HG02938 (cell line): ENCODE measurements around the gene CACNA2D3.

Source experiments
- ATAC-seq: cut with Tn5 transposase; IDR thresholded peaks from one replicate; pipeline ENCODE4 v1.9.1; 2021; ENCODE audit warnings: mild to moderate bottlenecking, moderate library complexity; ENCODE audit not compliant: unreplicated experiment

Gene CACNA2D3

DNA sequence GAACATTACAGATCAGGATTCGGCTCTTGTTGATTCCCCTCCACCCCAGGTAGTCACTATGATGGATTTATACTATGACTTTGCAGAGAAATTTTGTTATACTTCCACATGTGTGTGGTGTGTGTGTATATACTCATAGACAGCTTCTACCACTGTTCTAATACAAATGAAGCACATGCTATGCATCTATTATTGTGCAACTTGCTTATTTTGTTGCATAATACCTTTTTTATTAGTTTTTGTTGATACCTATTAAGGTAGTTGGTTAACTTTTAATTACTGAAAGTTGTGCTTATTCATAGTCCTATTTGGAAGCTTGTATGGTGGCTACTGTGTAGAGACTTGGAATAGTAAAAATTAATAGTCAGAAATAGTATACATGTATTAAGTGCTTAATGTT, 140.6 kb downstream of the CACNA2D3 start:
- no peak for ATAC-seq

DNA sequence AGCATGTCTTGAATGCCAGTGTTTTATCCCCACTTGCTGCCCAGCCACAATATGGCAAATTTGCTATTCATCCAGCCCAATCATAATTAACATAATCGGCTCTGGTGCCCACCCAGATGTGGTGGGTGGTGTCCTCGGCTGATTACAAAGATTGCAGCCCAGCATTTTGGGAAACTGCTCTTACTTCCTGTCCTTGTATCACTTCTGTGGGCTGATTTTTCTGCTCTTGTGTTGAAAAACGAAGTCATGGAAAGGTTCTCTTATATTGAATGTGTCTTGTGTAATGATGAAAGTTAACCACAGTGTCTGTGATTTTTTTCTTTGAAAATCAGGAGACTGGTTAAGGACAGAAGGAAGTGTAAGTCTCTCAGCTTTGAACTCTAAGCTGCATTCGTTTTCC, 141.7 kb downstream of the CACNA2D3 start:
- no peak for ATAC-seq

DNA sequence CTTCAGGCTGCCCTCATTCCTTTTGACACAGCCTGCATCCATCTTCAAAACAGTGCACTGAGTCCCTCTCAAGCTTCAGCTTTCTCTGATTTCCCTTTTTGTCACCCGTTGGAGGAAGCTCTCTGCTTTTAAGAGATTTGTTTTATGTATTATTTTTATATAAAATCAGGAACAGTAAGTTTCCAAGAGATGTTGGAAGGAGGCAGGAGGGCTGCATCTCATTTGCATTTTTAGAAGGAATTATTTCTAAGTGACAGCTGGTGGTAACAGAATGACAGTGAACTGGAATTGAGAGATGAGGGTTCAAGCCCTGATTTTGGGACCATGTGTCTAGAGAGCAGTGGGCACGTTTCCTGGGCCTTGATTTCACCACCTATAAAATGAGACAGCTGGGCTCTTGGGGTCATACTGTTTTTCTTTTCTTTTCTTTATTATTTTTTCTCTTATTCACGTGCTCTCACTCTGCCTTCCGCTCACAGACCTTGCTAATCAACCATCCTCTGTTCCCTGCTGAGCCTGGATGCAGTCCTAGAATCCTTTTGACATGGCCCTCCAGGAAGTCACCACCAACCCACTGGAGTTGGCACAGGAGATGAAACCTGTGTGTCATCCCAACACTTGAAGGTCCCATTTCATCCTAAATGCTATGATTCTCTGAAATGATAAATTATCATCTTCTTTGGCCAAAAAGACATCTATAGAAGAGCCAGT, 148.6 kb downstream of the CACNA2D3 start:
- no peak for ATAC-seq

DNA sequence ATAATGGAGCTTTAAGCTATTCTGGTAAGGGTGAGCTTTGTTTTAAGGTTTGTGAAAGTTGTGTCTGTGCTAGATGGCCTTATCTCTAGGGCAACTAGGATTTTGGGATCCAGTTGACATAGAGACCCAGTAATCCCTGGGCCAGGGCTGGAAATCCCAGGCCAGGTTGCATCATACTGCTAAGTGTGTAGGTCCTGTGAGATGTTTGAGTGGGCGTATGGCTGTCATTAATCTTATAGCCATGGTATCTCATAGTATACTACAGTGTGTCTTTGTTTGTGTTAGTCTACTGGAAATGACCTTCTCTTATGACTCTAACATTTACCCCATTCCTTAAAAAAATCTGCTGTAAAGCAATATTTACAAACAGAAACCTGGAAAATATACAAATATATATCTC, 151.4 kb downstream of the CACNA2D3 start:
- no peak for ATAC-seq

DNA sequence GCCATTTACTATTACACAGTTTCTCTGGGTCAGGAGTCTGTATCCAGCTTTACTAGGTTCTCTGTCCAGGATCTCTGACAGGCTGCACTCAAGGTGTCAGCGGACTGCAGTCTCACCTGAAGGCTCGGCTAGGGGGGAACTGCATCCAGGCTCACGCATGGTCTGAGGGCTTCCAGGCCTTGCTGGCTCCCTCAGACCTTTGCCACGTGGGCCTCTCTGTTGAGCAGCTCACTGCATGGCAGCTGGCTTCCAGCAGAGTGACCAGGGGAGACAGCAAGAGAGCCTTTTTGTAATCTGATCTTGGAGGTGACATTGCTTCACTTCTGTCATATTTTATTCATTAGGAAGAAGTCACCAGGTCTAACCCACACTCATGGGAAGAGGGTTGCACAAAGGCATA, 152.3 kb downstream of the CACNA2D3 start:
- no peak for ATAC-seq

DNA sequence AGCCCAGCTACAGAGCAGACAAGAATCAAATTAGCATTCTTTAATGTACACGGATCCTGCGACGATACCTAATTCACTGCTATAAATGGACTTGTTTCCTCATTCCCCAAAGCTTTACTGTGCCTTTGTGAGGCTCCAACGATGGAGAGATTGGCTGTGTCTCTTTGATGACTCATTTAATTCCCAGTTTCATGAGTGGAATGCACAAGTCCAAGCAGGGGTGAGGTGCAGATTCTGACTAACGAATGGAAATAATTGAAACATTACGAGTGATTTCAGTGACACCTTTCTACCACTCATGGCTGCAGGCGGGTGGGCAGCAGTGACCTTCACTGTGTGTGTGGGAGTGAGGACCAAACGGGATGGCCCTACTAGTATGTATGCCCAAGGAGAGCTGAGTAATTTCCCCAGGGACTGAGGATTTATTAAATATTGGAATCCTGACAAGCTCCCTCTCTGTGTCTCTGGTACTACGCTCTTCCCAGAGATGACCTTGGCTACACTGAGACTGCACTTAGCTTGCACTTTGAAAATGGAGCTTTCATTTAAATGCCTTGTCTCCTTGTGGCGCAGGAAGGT, 156.7 kb downstream of the CACNA2D3 start:
- ATAC-seq: no peak

DNA sequence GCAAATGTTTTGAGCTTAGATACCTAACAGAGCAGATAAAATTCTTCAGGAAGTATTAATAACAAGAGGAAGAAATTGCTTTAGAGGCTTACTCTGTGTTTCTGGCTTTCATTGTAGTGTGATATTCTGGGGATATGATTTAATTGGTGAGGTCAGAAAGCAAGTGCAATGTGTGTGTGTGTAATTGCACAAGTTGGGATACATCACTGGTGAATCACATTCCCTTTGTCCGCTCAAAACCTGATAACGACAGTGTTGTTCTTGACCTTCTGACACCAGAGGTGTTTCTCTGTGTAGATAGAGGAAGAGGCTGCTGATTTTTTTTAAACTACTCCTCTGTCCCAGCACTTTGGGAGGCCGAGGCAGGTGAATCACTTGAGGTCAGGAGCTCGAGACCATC, 161.1 kb downstream of the CACNA2D3 start:
- no peak for ATAC-seq

DNA sequence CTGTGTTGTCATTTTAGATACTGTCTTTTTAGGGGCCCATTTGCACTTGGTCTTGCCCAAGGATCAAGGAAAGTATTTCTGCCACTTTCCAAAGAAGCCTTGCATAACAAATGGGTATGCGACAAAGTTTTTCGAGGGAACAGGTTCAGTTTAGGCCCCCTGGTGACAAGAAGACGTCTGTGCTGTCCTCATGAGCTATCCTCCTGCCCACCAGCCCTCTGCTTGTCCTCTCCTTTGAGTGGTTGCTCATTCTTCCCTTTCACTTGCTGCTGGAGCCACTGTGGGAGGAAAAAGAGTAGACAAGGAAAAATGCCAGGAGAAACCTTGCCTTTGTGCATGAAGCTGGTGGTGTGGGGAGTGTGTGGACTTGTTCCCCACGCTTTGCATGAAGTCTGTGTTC, 171.9 kb downstream of the CACNA2D3 start:
- ATAC-seq: no peak

DNA sequence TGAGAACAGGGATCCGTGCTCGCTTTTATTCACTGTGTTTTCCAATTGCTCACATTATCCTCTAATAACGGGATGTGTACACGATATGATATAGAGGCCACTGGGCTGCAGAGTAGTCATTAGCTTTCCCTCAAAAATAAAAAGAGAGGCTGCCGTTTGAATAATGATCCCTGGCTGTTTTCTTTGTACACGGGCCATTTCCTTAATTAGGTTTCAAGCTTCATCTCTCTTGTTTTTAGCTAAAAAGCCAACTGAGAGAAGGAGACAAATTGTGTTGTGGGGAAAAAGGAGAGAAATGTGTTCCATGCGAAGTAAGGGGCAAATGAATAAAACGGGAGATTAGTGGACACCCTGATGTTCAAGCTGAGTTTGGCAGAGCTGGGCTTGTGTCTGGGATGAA, 174.2 kb downstream of the CACNA2D3 start:
- ATAC-seq: no peak

DNA sequence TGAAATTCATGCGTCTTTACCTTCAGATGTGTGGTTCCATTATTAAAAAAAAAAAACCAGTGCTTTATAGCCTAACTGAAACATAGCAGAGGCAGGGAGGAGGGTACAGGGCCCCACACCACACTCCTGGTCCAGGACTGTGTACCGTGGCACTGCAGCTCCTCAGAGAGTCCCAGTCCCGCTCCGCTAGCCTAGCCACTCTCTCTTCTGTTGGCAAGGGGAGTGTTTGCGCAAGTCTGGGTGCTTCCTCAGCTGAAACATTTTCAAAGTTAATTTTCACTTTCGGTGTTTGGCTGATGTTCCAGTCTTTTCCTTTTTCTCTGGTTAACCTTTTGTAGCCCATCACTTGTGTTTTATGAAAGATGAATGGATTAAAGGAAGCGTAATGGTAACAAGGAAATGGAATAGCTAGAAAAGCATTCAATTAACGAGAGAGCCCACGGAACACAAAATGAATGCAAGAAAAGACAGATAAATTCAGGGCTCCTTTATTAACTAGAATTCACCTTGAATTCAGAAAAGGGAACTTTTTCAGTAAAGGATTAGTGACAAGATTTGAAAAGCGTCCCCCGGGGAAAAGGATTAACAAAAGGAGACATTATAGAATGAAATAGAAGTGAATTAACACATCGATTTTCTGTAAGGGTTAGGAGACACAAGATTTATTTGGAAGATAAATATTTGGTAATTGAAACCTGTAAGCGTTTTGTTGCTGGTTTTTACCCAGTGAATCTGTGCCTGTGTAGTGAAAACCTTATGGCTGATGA, 177.0 kb downstream of the CACNA2D3 start:
- no peak for ATAC-seq

DNA sequence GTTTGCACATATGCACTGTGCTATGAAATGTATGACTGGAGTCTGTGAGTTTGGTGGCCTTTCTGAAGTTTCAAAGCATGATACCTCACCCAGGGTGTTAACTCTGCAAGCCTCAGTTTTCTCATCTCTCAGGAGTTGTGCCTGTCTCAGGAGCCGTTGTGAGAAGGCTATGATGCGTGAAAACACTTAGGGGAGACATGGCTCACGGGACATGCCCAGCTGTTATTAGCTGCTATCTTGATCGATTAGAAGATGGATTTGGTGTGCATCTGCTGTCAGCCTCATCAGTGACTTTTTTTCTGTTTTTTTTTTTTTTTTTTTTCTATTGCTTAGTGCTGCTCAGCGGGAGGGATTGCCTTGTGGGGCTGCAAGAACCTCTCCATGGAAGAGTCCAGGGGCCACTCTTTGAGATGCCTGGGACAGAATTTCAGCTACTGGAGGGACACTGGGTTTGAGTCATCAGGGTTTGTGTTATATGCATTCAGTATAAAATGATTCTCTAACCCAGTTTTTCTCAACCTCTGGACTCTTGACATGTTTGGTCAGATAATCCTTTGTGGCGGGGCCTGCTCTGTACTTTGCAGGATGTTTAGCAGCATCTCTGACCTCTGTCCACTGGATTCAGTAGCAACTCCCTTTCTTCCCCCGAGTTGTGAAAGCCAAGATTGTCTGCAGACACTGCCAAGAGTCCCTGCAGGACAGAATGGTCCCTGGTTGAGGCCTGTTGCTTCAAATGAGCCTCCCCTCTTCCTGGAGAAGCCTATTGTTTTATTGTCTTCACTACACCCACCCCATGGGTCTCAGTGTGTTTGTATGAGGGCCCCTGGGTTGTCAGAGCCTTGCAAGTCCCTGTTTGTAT, 181.4 kb downstream of the CACNA2D3 start:
- no peak for ATAC-seq

DNA sequence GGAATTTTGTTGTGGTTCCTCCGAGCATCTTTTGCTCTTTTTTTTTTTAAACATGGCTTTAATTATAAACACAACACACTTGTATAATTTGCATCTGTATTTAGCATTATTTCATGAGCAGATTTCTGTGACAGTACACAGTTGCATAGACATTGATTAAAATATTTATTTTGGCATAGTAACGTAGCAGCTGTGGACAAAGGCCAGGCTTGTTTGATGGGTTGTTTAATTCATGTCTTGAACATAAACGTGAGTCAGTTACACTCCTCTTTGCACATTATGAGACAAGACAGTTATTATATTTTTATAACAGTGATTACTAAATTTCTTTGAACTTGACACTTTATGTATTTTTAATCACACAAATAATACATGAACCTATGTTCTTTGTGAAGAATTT, 182.5 kb downstream of the CACNA2D3 start:
- ATAC-seq: no peak

DNA sequence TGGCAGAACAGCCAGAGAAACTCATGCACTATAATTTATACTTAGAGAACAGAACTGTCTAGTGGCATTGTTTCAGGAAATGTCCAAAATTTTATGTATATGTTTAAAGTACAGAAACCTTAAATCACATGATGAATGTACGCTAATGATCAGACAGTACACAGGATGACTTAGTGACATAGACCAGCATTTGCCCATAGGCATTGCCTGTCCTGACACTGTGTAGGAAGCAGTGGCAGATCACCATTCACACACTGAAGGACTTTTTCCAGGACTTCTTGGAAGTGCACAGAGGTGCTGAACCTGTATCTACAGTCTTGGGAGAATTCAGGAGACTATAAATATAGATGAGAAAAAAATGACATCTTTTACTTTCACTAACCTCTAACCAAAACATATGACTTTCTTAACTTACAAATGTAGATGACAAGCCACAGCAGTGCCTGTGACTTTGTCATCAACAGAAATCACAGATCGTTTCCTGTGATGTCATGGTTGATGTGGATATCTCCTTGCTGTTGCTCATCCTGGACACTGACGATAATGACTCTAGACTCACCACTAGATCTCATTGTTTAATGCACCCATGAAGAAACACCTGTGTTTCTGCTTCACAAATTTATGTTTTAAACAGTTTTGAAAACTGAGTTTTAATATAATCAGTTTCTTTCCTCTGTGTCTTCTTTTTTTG, 183.2 kb downstream of the CACNA2D3 start:
- ATAC-seq: no peak

DNA sequence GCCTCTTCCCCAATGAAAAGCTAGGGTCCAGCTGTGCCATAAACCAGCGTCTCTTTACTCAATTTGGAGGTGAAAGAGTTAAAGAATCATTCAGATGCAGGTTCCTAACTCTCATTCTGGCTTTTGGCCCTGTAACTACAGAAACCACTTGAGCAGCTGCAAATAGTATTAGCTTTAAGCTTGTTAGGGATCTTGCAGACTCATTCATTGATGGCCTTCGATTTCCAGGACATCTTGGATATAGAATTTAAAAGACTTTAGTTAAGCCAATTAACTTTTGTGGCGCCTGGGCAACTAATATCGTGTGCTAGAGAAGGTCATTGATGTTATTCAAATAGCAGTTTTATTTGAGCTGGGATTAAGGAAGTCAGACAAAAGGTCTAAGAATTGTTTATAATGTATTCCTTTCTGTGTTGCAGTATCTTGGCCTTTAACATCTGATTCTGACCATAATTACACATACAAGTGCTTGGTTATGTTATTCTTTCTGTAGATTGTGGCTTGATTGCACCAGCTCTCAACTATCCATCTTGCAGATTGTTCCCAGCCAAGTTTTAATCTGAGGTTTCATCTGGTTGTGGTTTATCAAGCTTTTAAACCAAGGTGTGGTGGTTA, 185.3 kb downstream of the CACNA2D3 start:
- no peak for ATAC-seq

DNA sequence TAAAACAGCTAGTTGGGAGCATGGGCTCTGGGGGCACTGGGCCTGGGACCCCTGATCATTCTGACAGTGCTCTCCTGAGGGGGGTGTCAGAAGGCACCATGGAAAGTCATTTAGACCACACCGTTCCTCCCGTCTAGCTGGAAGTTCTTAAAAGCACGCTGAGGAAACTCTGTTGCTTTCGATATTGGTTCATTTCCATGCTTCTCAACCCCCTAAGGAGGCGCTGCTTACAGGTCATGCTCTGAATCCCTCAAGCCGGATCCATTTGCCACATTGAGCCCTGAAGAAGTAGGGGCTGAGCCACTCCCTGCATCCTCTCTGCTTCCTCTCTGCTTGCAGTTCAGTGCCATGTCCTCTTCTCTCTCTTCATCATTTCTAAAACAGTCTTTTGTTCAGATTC, 187.2 kb downstream of the CACNA2D3 start:
- no peak for ATAC-seq

DNA sequence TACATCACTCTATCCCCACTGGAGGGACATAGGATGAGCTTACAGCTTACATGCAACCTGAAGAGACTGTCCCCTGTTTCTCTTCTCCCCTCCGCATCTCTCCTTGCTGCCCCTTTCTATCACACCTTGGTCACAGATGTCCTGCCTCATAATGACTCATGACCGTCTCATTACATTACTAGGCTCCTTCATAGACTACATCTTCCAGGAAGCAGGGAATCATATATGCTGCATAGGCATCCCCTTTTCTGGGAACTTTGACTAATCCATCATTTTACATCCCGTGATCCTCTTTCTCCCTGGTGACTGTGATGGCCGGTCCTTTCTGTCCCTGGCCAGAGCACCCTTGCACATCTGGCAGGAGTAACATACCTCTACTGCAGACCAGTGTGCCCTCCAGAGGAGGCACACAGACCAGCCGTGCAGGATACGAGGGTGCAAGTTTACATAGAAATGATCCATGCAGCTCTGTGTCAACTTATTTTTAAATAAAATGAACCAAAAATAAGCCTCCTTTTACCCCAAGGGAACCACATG, 188.9 kb downstream of the CACNA2D3 start:
- ATAC-seq: no peak

DNA sequence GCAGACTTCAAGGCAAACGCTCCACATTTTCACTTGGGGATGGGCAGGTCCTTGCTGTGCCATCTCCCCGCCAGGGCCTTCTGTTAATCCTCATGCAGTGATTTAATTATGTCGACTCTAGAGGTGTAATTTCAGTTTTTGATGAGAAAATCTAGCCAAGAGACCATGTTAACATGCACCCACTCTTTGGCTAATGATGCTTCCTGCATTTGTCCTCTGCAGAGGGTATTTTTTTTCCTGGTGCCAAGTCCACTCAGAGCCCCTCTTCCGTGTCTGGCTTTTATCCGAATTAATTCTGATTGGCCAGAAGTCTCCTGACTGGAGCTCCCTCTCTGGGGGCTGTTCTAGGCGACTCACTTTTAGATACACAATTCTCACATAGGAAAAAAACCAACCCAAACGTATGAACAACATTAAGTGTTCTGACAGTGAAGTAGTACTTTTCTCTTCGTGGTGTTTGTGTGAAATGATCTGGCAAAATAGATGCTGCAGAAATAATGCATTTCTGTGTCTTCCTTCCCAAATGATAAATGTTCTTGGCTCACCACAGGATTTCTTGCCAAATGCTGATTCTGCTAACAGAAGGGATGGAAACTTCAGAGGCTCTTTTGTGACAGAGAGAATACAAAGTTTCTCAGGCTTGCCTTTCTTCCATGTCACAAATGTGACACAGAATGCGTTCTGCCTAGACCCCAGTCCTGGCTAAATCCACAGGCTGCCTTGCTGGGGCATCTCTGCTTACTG, 190.0 kb downstream of the CACNA2D3 start:
- ATAC-seq: no peak

DNA sequence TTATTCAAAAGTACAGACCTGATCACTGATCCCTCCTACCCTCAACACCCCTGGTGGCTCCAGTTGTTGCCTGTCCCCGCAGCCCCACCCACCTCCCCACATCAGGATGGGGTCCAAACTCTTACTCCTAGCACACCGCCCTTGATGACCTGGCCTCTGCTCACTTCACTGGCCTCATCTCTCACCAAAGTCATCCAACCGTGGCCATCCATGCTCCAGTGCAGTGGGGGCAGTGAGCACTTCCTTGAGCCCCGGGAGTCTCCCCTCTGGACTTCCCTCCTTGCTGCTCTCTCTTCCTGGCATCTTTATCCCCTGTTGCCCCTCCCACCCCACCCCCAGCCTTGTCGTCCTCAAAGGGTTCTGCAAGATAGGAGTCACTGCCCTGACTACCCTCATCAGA, 191.1 kb downstream of the CACNA2D3 start:
- ATAC-seq: no peak

DNA sequence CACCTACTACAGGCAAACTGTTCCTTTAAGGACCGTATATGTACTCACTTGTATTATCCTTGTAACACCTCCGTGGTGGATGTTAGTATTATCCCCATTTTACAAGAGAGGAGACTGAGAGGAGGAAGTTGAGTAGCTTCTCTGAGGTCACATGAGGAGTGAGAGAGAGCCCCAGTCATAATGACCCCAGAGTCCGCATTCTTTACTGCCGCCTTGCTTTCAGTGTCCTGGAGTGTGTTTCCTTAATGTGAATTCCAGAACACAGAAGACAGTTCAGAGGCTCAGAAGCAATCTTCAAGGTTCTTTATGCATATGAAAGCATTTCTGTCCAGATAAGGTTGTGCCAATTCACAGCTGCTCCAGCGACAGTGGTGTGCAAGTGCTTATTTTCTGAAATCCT, 199.2 kb downstream of the CACNA2D3 start:
- ATAC-seq: no peak
